Measurements from ENCODE around the gene MAGED2. TPM values are rescaled to one million over a fixed set of nuclear protein-coding genes. Genes with fewer than 3 reads are reported as not detected.

The MAGED2 gene
- total RNA-seq, 4 donors from 2014 or later, result 176 to 324 (median 272) TPM

GRCh38 chrX:54808605-54809483, 1.3 kb downstream of the MAGED2 start:
- Histone ChIP-seq H3K27ac (peak overlapping the region; percentile 84 to 89 (median 88)), H3K27me3 (no peaks in the 10 kb centered on the region), H3K4me1 (peaks cover 0 to 10% of the 10 kb centered on the region in 2 donors), H3K4me3 (replicated peaks in 1 of 3) (peak overlapping the region in 2 of 3 donors; percentile 63 to 66), H3K9me3 (no peaks in the 10 kb centered on the region), H3K36me3 (peaks cover 13 to 23% of the 10 kb centered on the region in 2 donors)
- no peak for TF ChIP-seq POLR2A (IDR thresholded peaks at IDR 0.05)
- TF ChIP-seq CTCF (IDR thresholded peaks at IDR 0.05), result no peak
- intact Hi-C loops (cut with DNase I), result no loop called here
- WGBS, 2 donors, result 2 to 4% methylated on average over 13 to 26 of the region's 38 CpGs
- DNase-seq, result peak; percentile 93

- DNase-seq, result no peak
- no peak overlapping the region for H3K4me3 ChIP-seq (replicated peaks in 1 of 3)
- peaks cover 0 to 10% of the 10 kb centered on the region in 2 donors for H3K4me1 ChIP-seq
- no peaks in the 10 kb centered on the region for H3K9me3 ChIP-seq
- peaks cover 28 to 34% of the 10 kb centered on the region in 2 donors for H3K36me3 ChIP-seq
- intact Hi-C loops (cut with DNase I), result loop anchor here (10.0 kb wide), 1 partner anchor 194 kb away; the partner anchor contains the start of gene APEX2
- H3K27ac ChIP-seq, result no peak overlapping the region
- H3K27me3 ChIP-seq, result no peaks in the 10 kb centered on the region
- 85 to 97% methylated on average over 4 to 5 of the region's 5 CpGs for WGBS, 2 donors
- TF ChIP-seq POLR2A (IDR thresholded peaks at IDR 0.05), result no peak
- no peak for TF ChIP-seq CTCF (IDR thresholded peaks at IDR 0.05)
These were observed 3.0 kb downstream of the MAGED2 start for GRCh38 chrX:54810532-54810931.

- H3K27ac ChIP-seq, result no peak overlapping the region
- H3K4me3 ChIP-seq (replicated peaks in 1 of 3), result no peak overlapping the region
- H3K36me3 ChIP-seq, result peaks cover 34 to 43% of the 10 kb centered on the region in 2 donors
- no peaks in the 10 kb centered on the region for H3K9me3 ChIP-seq
- no peak for TF ChIP-seq POLR2A (IDR thresholded peaks at IDR 0.05)
- DNase-seq, result no peak
- H3K27me3 ChIP-seq, result no peaks in the 10 kb centered on the region
- intact Hi-C loops (cut with DNase I), result loop anchor here (10.0 kb wide), 1 partner anchor 193 kb away; the partner anchor contains the start of gene APEX2
- peaks cover 0 to 10% of the 10 kb centered on the region in 2 donors for H3K4me1 ChIP-seq
- WGBS, 2 donors, result 87 to 90% methylated on average over 7 to 8 of the region's 9 CpGs
These were observed 3.8 kb downstream of the MAGED2 start for GRCh38 chrX:54811301-54811885.

- intact Hi-C loops (cut with DNase I), result loop anchor here (10.0 kb wide), 1 partner anchor 192 kb away; the partner anchor contains the start of gene APEX2
- peaks cover 0 to 10% of the 10 kb centered on the region in 2 donors for H3K4me1 ChIP-seq
- no peak for DNase-seq
- no peaks in the 10 kb centered on the region for H3K9me3 ChIP-seq
- H3K36me3 ChIP-seq, result peaks cover 34 to 44% of the 10 kb centered on the region in 2 donors
- TF ChIP-seq CTCF (IDR thresholded peaks at IDR 0.05), result no peak
- TF ChIP-seq POLR2A (IDR thresholded peaks at IDR 0.05), result no peak
- no peak overlapping the region for H3K4me3 ChIP-seq (replicated peaks in 1 of 3)
- no peak overlapping the region for H3K27ac ChIP-seq
- 94 to 100% methylated on average over 2 of the region's 3 CpGs for WGBS, 2 donors
- H3K27me3 ChIP-seq, result no peaks in the 10 kb centered on the region
These were observed 4.8 kb downstream of the MAGED2 start for GRCh38 chrX:54812306-54812705.

- Histone ChIP-seq H3K36me3 (peaks cover 31 to 34% of the 10 kb centered on the region in 2 donors), H3K4me1 (no peaks in the 10 kb centered on the region), H3K27ac (no peak overlapping the region), H3K9me3 (no peaks in the 10 kb centered on the region), H3K27me3 (no peaks in the 10 kb centered on the region), H3K4me3 (replicated peaks in 1 of 3) (no peak overlapping the region)
- intact Hi-C loops (cut with DNase I), result loop anchor here (10.0 kb wide), 1 partner anchor 187 kb away; the partner anchor contains the start of gene APEX2
- no peak for TF ChIP-seq POLR2A (IDR thresholded peaks at IDR 0.05)
- DNase-seq, result no peak
- WGBS, 2 donors, result 91 to 97% methylated on average over 3 to 7 of the region's 7 CpGs
These were observed 9.8 kb downstream of the MAGED2 start for GRCh38 chrX:54817220-54817820.
